ENCODE measurements around the gene TMEM238L. TPM values are rescaled to one million over a fixed set of nuclear protein-coding genes. Genes with fewer than 3 reads are reported as not detected.

The TMEM238L gene
- total and polyA plus RNA-seq, 12 donors: not detected

DNA sequence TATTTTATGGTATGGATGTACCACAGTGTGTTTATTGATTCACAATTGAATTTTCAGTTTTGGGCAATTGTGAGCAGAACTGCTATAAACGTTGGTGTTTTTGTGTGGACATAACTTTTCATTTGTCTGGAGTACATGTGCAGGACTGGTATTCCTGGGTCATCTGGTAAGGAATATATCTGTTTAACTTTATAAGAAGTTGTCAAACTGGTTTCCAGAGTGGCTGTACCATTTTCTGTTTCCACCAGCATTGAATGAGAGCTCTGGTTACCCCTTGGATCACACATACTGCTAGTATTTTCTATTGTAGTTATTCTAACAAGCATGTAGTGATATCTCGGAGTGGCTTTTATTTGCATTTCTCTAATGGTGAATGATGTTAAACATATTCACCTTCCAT, 24.3 kb downstream of the TMEM238L start:
- no peak overlapping the region for H3K4me3 ChIP-seq
- WGBS, 2 donors: 82 to 84% methylated on average over 2 of the region's 2 CpGs
- no peak for DNase-seq
- no peak overlapping the region for H3K27ac ChIP-seq
- H3K9me3 ChIP-seq: peaks cover 0 to 37% (median 0%) of the 10 kb centered on the region in 11 donors
- H3K36me3 ChIP-seq: no peaks in the 10 kb centered on the region
- no peak for TF ChIP-seq CTCF (IDR thresholded peaks at IDR 0.05)
- no peaks in the 10 kb centered on the region for H3K27me3 ChIP-seq
- intact Hi-C loops (cut with DNase I): no loop called here
- H3K4me1 ChIP-seq: no peaks in the 10 kb centered on the region
- no peak for ATAC-seq

- no peak for ATAC-seq
- DNase-seq: no peak
Observed at GRCh38 chr17:10777890-10778289, 26.0 kb downstream of the TMEM238L start.

DNA sequence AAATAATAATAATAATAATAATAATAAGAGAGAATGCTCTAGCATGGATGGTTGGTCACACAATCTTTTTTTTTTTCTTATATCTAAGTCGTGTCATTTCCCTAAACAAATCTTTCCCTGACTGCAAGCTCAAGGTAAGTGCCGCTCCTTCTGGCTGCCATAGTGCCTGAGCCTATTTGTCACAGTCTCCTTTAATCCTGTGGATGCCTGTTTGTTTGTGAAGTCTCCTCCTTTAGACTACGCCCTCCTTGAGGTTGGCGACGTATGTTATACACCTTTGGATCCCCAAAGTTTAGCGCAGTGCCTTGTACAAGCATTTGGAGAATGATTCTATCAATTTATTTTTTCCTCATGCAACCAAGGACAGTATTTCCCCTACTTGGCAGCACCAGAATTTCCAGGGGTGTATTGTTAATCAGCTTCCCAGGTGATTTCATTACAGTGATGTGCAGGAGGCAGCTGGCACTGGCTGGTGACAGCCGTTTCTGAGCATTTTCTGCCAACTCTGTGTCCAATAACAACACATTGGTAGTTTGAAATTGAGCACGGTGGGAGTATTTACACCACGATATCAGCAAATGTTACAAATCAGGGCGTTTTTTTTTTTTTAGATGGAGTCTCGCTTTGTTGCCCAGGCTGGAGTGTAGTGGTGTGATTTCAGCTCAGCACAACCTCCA, 26.6 kb downstream of the TMEM238L start:
- Histone ChIP-seq H3K27me3 (no peaks in the 10 kb centered on the region), H3K27ac (no peak overlapping the region), H3K4me1 (no peaks in the 10 kb centered on the region), H3K36me3 (no peaks in the 10 kb centered on the region), H3K9me3 (peaks cover 0 to 32% (median 3%) of the 10 kb centered on the region in 11 donors), H3K4me3 (no peak overlapping the region)
- TF ChIP-seq CTCF (IDR thresholded peaks at IDR 0.05): no peak
- WGBS, 2 donors: 89% methylated on average over 11 of the region's 11 CpGs
- ATAC-seq (no peak), DNase-seq (no peak)
- intact Hi-C loops (cut with DNase I): no loop called here

More at GRCh38 chr17:10777890-10778289, 26.0 kb downstream of the TMEM238L start:
- no peaks in the 10 kb centered on the region for H3K36me3 ChIP-seq
- no peak overlapping the region for H3K27ac ChIP-seq
- H3K27me3 ChIP-seq: no peaks in the 10 kb centered on the region
- 79 to 85% methylated on average over 6 of the region's 6 CpGs for WGBS, 2 donors
- no peak for TF ChIP-seq CTCF (IDR thresholded peaks at IDR 0.05)
- no peak overlapping the region for H3K4me3 ChIP-seq
- intact Hi-C loops (cut with DNase I): no loop called here
- no peaks in the 10 kb centered on the region for H3K4me1 ChIP-seq
- peaks cover 0 to 33% (median 0%) of the 10 kb centered on the region in 11 donors for H3K9me3 ChIP-seq

GRCh38 chr17:10776381-10776780, 27.5 kb downstream of the TMEM238L start:
- H3K27me3 ChIP-seq: peaks cover 0 to 4% (median 0%) of the 10 kb centered on the region in 7 donors
- H3K36me3 ChIP-seq: no peaks in the 10 kb centered on the region
- no peak overlapping the region for H3K27ac ChIP-seq
- ATAC-seq (no peak), DNase-seq (no peak)
- H3K4me1 ChIP-seq: no peaks in the 10 kb centered on the region
- 28 to 33% methylated on average over 2 of the region's 2 CpGs for WGBS, 2 donors
- intact Hi-C loops (cut with DNase I): no loop called here
- H3K9me3 ChIP-seq: peaks cover 0 to 30% (median 8%) of the 10 kb centered on the region in 11 donors
- no peak for TF ChIP-seq CTCF (IDR thresholded peaks at IDR 0.05)
- H3K4me3 ChIP-seq: no peak overlapping the region
